IPS DF 6.9 (cell line): ENCODE measurements around the gene ZSCAN31.
"Not testable (repeated sequence)": the region's sequence is repeated elsewhere in the genome, so short reads cannot be mapped to it uniquely, and the experiment has no call there.

Source experiments
- DNase-seq: peaks from one replicate; pipeline ENCODE4 v3.0.0-alpha.2; 2013; ENCODE audit warnings: low read depth, low spot score
- H3K27ac ChIP-seq: one replicate; pipeline ENCODE4 v1.5.1; 2013; ENCODE audit warnings: low read length, control low read depth
- H3K27me3 ChIP-seq: 2 replicates; pipeline ENCODE4 v1.6.1; 2013; ENCODE audit warnings: mild to moderate bottlenecking, low read length; ENCODE audit not compliant: control insufficient read depth, insufficient read depth
- H3K36me3 ChIP-seq: 2 replicates; pipeline ENCODE4 v1.6.1; 2013; ENCODE audit warnings: low read length; ENCODE audit not compliant: control insufficient read depth, insufficient read depth
- H3K4me1 ChIP-seq: 2 replicates; pipeline ENCODE4 v1.6.1; 2013; ENCODE audit warnings: low read length; ENCODE audit not compliant: control insufficient read depth, insufficient read depth
- H3K4me3 ChIP-seq: 2 replicates; pipeline ENCODE4 v1.5.1; 2013; ENCODE audit warnings: mild to moderate bottlenecking, low read length
- H3K9me3 ChIP-seq: 2 replicates; pipeline ENCODE4 v1.6.1; 2013; ENCODE audit warnings: low read length, inconsistent platforms; ENCODE audit not compliant: control insufficient read depth, insufficient read depth
- WGBS: extraction: QIAGEN DNeasy Blood & Tissue Kit; methylation state at CpG from one replicate; pipeline ENCODE4 v1.1.7; 2013; ENCODE audit warnings: mixed read lengths, missing lambda C conversion rate; ENCODE audit not compliant: insufficient read length, insufficient coverage; 5-methylcytosine and 5-hydroxymethylcytosine counted together

ZSCAN31 gene

DNA sequence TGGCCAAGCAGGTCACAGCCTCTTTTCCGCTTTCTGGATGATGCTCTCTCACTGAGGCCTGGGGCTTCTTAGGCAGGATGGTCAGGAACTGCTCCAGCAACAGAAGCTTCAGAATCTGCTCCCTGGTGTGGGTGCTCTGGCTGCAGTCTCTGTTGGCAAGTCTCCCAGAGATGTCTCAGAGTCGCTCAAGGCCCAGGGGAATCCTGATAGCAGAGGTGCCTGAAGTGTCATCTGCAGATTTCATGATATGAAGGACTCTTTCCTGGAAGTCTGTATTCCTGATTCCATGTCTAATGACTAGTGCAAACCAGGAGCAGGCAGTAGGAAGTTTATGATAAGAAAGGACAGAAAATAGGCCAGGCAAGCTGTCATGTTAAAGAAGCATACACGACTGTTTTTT is 20.3 kb downstream of the ZSCAN31 start:
- Histone ChIP-seq H3K36me3 (no peaks in the 10 kb centered on the region), H3K4me1 (0 out of 2 replicates have a peak, but pooled peaks cover 4% of the 10 kb centered on the region), H3K4me3 (no peak overlapping the region), H3K27me3 (no peaks in the 10 kb centered on the region), H3K9me3 (no peaks in the 10 kb centered on the region), H3K27ac (no peak overlapping the region)
- WGBS, result no CpG with 5 or more reads among the region's 3 CpGs
- no peak for DNase-seq

DNA sequence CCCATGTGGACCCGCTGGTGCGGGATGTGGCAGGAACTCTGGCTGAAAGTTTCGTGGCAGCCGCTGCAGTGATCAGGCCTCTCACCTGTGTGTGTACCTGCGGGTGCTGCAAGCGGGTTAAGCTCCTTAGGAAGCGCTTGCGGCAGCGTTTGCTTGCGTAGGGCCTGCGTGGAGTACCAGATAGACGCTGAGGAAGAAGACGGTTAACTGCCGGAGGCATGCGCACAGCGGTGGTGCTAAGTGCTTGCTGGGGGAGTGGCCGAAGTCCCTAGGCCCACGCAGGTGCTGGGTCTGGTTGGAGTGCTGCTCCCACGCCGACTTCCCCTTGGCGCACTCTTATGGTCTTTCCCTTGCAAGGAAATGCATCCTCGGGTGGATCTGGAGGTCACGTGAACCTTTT is 23.0 kb downstream of the ZSCAN31 start:
- WGBS, result no CpG with 5 or more reads among the region's 23 CpGs
- no peak for DNase-seq

GRCh38 chr6:28311139-28311823 is 24.7 kb downstream of the ZSCAN31 start:
- 0 out of 2 replicates have a peak, but pooled peaks cover 4% of the 10 kb centered on the region for H3K4me1 ChIP-seq
- no CpG with 5 or more reads among the region's 9 CpGs for WGBS
- no peak for DNase-seq
- H3K27ac ChIP-seq, result no peak overlapping the region
- no peaks in the 10 kb centered on the region for H3K36me3 ChIP-seq
- no peaks in the 10 kb centered on the region for H3K27me3 ChIP-seq
- H3K9me3 ChIP-seq, result no peaks in the 10 kb centered on the region
- H3K4me3 ChIP-seq, result no peak overlapping the region

More for the DNA sequence above, 23.0 kb downstream of the ZSCAN31 start:
- no peaks in the 10 kb centered on the region for H3K27me3 ChIP-seq
- no peaks in the 10 kb centered on the region for H3K9me3 ChIP-seq
- H3K4me3 ChIP-seq, result no peak overlapping the region
- H3K36me3 ChIP-seq, result no peaks in the 10 kb centered on the region
- no peak overlapping the region for H3K27ac ChIP-seq
- H3K4me1 ChIP-seq, result 0 out of 2 replicates have a peak, but pooled peaks cover 4% of the 10 kb centered on the region

DNA sequence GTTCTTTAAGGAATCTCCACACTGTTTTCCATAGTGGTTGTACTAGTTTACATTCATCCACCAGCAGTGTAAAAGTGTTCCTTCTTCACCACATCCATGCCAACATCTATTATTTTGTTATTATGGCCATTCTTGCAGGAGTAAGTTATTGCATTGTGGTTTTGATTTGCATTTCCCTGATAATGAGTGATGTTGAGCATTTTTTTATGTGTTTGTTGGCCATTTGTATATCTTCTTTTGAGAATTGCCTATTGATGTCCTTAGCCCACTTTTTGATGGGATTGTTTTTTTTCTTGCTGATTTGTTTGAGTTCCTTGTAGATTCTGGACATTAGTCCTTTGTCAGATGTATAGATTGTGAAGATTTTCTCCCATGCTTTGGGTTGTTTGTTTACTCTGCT is 29.6 kb downstream of the ZSCAN31 start:
- H3K4me1 ChIP-seq, H3K27me3 ChIP-seq, H3K36me3 ChIP-seq, DNase-seq, H3K9me3 ChIP-seq, H3K4me3 ChIP-seq, H3K27ac ChIP-seq: not testable (repeated sequence)

DNA sequence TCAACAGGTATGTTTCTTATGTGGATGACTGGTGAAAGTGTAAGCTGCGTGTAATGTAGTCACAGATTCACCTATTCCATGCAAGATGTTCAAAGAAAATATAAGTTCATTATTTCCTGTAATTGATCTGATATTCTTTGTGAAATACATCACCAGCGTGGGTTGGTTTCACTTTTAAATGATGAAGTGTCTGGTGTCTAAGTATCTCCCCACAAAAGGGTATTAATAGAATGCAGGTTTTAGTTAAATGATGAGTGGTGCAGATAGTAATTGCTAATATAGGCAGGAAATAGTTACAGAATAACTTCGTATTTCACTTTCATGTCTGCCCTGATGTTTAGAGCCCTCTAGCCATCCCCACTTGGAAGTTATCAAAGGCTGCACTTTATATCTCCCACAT is 32.4 kb downstream of the ZSCAN31 start:
- no peaks in the 10 kb centered on the region for H3K36me3 ChIP-seq
- no peaks in the 10 kb centered on the region for H3K27me3 ChIP-seq
- no peaks in the 10 kb centered on the region for H3K4me1 ChIP-seq
- no peaks in the 10 kb centered on the region for H3K9me3 ChIP-seq
- no peak for DNase-seq
- H3K4me3 ChIP-seq, result no peak overlapping the region
- no CpG with 5 or more reads among the region's 3 CpGs for WGBS
- H3K27ac ChIP-seq, result no peak overlapping the region

- no peak for DNase-seq
Observed at GRCh38 chr6:28296520-28297060, 39.4 kb downstream of the ZSCAN31 start.

GRCh38 chr6:28295326-28295725 is 40.6 kb downstream of the ZSCAN31 start:
- H3K27me3 ChIP-seq, result no peaks in the 10 kb centered on the region
- no peak for DNase-seq
- no peaks in the 10 kb centered on the region for H3K9me3 ChIP-seq
- H3K4me3 ChIP-seq, result no peak overlapping the region
- H3K27ac ChIP-seq, result no peak overlapping the region
- peaks cover 4% of the 10 kb centered on the region; the same call in 1 of the 2 replicates for H3K36me3 ChIP-seq
- no CpG with 5 or more reads among the region's 5 CpGs for WGBS
- H3K4me1 ChIP-seq, result no peaks in the 10 kb centered on the region

More at GRCh38 chr6:28296520-28297060, 39.4 kb downstream of the ZSCAN31 start:
- Histone ChIP-seq H3K27me3 (no peaks in the 10 kb centered on the region), H3K27ac (no peak overlapping the region), H3K4me1 (no peaks in the 10 kb centered on the region), H3K9me3 (no peaks in the 10 kb centered on the region), H3K36me3 (peaks cover 4% of the 10 kb centered on the region; the same call in 1 of the 2 replicates), H3K4me3 (no peak overlapping the region)
- no CpG with 5 or more reads among the region's 7 CpGs for WGBS

DNA sequence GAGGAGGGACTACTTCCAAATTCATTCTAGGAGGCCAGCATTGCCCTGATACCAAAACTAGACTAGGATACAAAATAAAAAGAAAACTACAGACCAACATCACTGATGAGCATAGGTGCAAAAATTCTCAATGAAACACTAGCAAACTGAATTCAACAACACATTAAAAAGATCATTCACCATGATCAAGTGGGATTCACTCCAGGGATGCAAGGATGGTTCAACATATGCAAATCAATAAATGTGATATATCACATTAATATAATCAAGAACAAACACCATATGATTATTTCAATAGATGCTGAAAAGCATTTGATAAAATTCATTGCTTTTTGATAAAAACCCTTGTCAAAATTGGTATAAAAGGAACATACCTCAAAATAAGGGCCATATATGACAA is 44.4 kb downstream of the ZSCAN31 start:
- Histone ChIP-seq H3K36me3 (peaks cover 4% of the 10 kb centered on the region; the same call in 1 of the 2 replicates), H3K27me3 (no peaks in the 10 kb centered on the region), H3K4me1 (no peaks in the 10 kb centered on the region), H3K27ac (no peak overlapping the region), H3K4me3 (no peak overlapping the region), H3K9me3 (no peaks in the 10 kb centered on the region)
- DNase-seq, result no peak

GRCh38 chr6:28282926-28283325 is 53.0 kb downstream of the ZSCAN31 start:
- H3K36me3 ChIP-seq, result peaks cover 3% of the 10 kb centered on the region; the same call in 1 of the 2 replicates
- no peak overlapping the region for H3K4me3 ChIP-seq
- no CpG with 5 or more reads among the region's 2 CpGs for WGBS

GRCh38 chr6:28281288-28282064 is 54.5 kb downstream of the ZSCAN31 start, which contains the start of gene PGBD1:
TSS of gene PGBD1 (plus strand) at chr6:28281572. CDS start at chr6:28283814, 2,242 bp downstream.
- Histone ChIP-seq H3K27ac (no peak within 1 kb of the TSS), H3K9me3 (no peaks in the 10 kb centered on the region), H3K4me1 (no peaks in the 10 kb centered on the region), H3K27me3 (no peaks in the 10 kb centered on the region), H3K4me3 (peak within 1 kb of the TSS; percentile 93), H3K36me3 (no peaks in the 10 kb centered on the region)
- DNase-seq, result peak; percentile 60
- WGBS, result no CpG with 5 or more reads among the region's 50 CpGs

More at GRCh38 chr6:28282926-28283325, 53.0 kb downstream of the ZSCAN31 start:
- Histone ChIP-seq H3K9me3 (no peaks in the 10 kb centered on the region), H3K27me3 (no peaks in the 10 kb centered on the region), H3K4me1 (no peaks in the 10 kb centered on the region), H3K27ac (no peak overlapping the region)
- DNase-seq, result no peak
